Endodermal cell (in vitro differentiated cells): Measurements from ENCODE around the gene AMY1A. TPM values are rescaled to one million over a fixed set of nuclear protein-coding genes. Genes with fewer than 3 reads are reported as not detected.
"Not testable (repeated sequence)": the region's sequence is repeated elsewhere in the genome, so short reads cannot be mapped to it uniquely, and the experiment has no call there.

ENCODE experiments used
- DNase-seq: peaks from one replicate; pipeline ENCODE4 v3.0.0-alpha.2; 2017
- H3K27ac ChIP-seq: 2 replicates; pipeline ENCODE4 v1.5.1; 2013; ENCODE audit warnings: mild to moderate bottlenecking, low read depth, low read length, moderate library complexity
- H3K27me3 ChIP-seq: 2 replicates; pipeline ENCODE4 v1.6.1; 2013; ENCODE audit warnings: mild to moderate bottlenecking, low read length, moderate library complexity; ENCODE audit not compliant: insufficient read depth, control insufficient read depth, poor library complexity, severe bottlenecking
- H3K36me3 ChIP-seq: 2 replicates; pipeline ENCODE4 v1.7.0; 2013; ENCODE audit warnings: mild to moderate bottlenecking, low read length, moderate library complexity; ENCODE audit not compliant: control insufficient read depth, insufficient read depth
- H3K4me1 ChIP-seq: one replicate; pipeline ENCODE4 v1.7.0; 2013; ENCODE audit warnings: low read length; ENCODE audit not compliant: control insufficient read depth, insufficient read depth
- H3K4me3 ChIP-seq: 2 replicates; pipeline ENCODE4 v1.5.1; 2013; ENCODE audit warnings: mild to moderate bottlenecking, low read length, moderate library complexity
- H3K9ac ChIP-seq: 2 replicates; pipeline ENCODE4 v1.6.1; 2013; ENCODE audit warnings: mild to moderate bottlenecking, low read length, moderate library complexity; ENCODE audit not compliant: poor library complexity, severe bottlenecking; ENCODE audit errors: extremely low read depth
- H3K9me3 ChIP-seq: 2 replicates; pipeline ENCODE4 v1.6.1; 2013; ENCODE audit warnings: mild to moderate bottlenecking, low read length, moderate library complexity; ENCODE audit not compliant: control insufficient read depth
- H3K27ac Mint-ChIP-seq: 2 replicates; pipeline ENCODE4 v1.8.0; 2020; ENCODE audit warnings: mixed read lengths
- H3K27me3 Mint-ChIP-seq: 2 replicates; pipeline ENCODE4 v1.8.0; 2021; ENCODE audit warnings: mild to moderate bottlenecking, mixed read lengths; ENCODE audit not compliant: insufficient read depth
- H3K36me3 Mint-ChIP-seq: 2 replicates; pipeline ENCODE4 v1.8.0; 2020; ENCODE audit warnings: low read depth, mixed read lengths
- H3K4me1 Mint-ChIP-seq: 2 replicates; pipeline ENCODE4 v1.8.0; 2020; ENCODE audit warnings: mixed read lengths
- H3K4me3 Mint-ChIP-seq: 2 replicates; pipeline ENCODE4 v1.8.0; 2020; ENCODE audit warnings: mild to moderate bottlenecking, moderate library complexity, mixed read lengths
- H3K9me3 Mint-ChIP-seq: 2 replicates; pipeline ENCODE4 v1.8.0; 2020; ENCODE audit warnings: mild to moderate bottlenecking, mixed read lengths
- WGBS, 2 experiments: methylation state at CpG; one replicate each; pipeline versions ENCODE4 v1.1.5 to v1.1.7; 2013; ENCODE audit warnings: missing lambda C conversion rate in 2 of 2, mixed read lengths in 1 of 2; ENCODE audit not compliant: insufficient coverage in 1 of 2, insufficient read length in 1 of 2; 5-methylcytosine and 5-hydroxymethylcytosine counted together
- long read RNA-seq, 4 experiments: library from polyadenylated mRNA in 2 of 4; library from RNA in 1 of 4; library from capped mRNA in 1 of 4; stranded (forward) in 3 of 4; unstranded in 1 of 4; transcript quantifications; one replicate each; pipeline ENCODE4 v2.0.0, GENCODE V29; 2020 to 2021; ENCODE audit warnings: inconsistent platforms in 1 of 4
- polyA plus RNA-seq, 2 experiments: library from polyadenylated mRNA; stranded (reverse); fragments of 50-300 nt; gene quantifications; one replicate each; pipeline ENCODE4 v1.2.3, GENCODE V29; 2013
- total RNA-seq, 2 donors: library from RNA; stranded (reverse); fragmentation: NEBNext Ultra II Directional in 1 of 2; extraction: Animal tissue kit (Norgen Biotek cat#: 25700) in 1 of 2; gene quantifications; 2 replicates in 1 of 2; 3 replicates in 1 of 2; pipeline ENCODE4 v1.2.1, GENCODE V29; 2021
- TF ChIP-seq, protein P1 (sequence below): fragments of 200-600 bp; sonication (generic); conservative IDR thresholded peaks from 2 replicates; pipeline ENCODE4 v1.5.0; 2021; ENCODE audit warnings: antibody characterized with exemption, mild to moderate bottlenecking

AMY1A gene
- not detected for total RNA-seq
- polyA plus RNA-seq (2013, experiment 1 of 2) = not detected
- not detected for polyA plus RNA-seq (2013, experiment 2 of 2)
- long read RNA-seq, experiment 1 = 0 reads
- long read RNA-seq, experiment 2 = 0 reads
- long read RNA-seq, experiment 3 = 0 reads
- long read RNA-seq, experiment 4 = 0 reads

DNA sequence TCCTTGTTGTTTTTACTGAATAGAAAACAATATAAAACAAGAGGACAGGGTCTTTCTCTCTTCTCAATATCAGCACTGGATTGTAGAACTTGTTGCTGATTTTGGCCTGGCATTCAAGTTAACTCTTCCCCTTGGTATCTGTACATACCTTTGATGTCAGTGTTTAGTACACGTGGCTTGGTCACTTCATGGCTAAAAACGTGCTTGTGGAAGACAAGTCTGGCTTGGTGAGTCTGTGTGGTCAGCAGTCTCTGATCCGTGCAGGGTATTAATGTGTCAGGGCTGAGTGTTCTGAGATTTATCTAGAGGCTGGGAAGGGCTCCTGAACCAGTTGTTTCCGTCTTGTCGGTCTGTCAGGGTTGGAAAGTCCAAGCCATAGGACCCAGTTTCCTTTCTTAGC lies at the start of gene AMY1A:
Gene AMY1A, plus strand, starts transcription at position 301 of the 400 bp plus-strand sequence. CDS start 571 bp downstream, outside the sequence.
- DNase-seq, H3K36me3 Mint-ChIP-seq, H3K27me3 ChIP-seq, H3K4me1 Mint-ChIP-seq, H3K27me3 Mint-ChIP-seq, H3K9me3 ChIP-seq, H3K27ac Mint-ChIP-seq, H3K27ac ChIP-seq, H3K9me3 Mint-ChIP-seq, H3K4me1 ChIP-seq, H3K9ac ChIP-seq, H3K4me3 Mint-ChIP-seq, H3K4me3 ChIP-seq, H3K36me3 ChIP-seq: not testable (repeated sequence)
- no CpG with 5 or more reads among the region's 5 CpGs for WGBS, 2 experiments

DNA sequence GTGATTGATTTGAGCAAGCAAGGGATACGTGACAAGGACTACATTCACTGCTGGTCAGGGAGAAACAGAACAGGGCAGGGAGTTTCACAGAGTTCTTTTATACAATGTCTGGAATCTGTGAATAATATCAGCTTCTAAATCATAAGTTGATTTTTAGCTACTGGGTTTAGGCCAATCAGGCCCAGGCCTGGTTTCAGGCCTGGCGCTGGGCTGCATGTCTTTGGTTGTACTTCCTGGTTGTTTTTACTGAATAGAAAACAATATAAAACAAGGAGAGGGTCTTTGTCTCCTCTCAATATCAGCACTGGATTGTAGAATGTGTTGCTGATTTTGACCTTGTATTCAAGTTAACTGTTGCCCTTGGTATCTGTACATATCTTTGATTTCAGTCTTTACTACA lies 39.2 kb upstream of the AMY1A start:
- no peak overlapping the region for H3K9ac ChIP-seq
- TF ChIP-seq, protein P1, sequence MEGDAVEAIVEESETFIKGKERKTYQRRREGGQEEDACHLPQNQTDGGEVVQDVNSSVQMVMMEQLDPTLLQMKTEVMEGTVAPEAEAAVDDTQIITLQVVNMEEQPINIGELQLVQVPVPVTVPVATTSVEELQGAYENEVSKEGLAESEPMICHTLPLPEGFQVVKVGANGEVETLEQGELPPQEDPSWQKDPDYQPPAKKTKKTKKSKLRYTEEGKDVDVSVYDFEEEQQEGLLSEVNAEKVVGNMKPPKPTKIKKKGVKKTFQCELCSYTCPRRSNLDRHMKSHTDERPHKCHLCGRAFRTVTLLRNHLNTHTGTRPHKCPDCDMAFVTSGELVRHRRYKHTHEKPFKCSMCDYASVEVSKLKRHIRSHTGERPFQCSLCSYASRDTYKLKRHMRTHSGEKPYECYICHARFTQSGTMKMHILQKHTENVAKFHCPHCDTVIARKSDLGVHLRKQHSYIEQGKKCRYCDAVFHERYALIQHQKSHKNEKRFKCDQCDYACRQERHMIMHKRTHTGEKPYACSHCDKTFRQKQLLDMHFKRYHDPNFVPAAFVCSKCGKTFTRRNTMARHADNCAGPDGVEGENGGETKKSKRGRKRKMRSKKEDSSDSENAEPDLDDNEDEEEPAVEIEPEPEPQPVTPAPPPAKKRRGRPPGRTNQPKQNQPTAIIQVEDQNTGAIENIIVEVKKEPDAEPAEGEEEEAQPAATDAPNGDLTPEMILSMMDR = no peak
- DNase-seq = no peak
- WGBS, 2 experiments = 84 to 89% methylated on average over 1 to 2 of the region's 2 CpGs
- H3K9me3 ChIP-seq = no peaks in the 10 kb centered on the region
- H3K27ac ChIP-seq = no peak overlapping the region
- Mint-ChIP-seq H3K27me3 (no peaks in the 10 kb centered on the region), H3K36me3 (no peaks in the 10 kb centered on the region), H3K4me3 (no peak overlapping the region), H3K4me1 (no peaks in the 10 kb centered on the region), H3K9me3 (peaks cover 50% of the 10 kb centered on the region), H3K27ac (no peak overlapping the region)
- no peaks in the 10 kb centered on the region for H3K4me1 ChIP-seq
- H3K27me3 ChIP-seq = no peaks in the 10 kb centered on the region
- no peaks in the 10 kb centered on the region for H3K36me3 ChIP-seq
- H3K4me3 ChIP-seq = no peak overlapping the region

DNA sequence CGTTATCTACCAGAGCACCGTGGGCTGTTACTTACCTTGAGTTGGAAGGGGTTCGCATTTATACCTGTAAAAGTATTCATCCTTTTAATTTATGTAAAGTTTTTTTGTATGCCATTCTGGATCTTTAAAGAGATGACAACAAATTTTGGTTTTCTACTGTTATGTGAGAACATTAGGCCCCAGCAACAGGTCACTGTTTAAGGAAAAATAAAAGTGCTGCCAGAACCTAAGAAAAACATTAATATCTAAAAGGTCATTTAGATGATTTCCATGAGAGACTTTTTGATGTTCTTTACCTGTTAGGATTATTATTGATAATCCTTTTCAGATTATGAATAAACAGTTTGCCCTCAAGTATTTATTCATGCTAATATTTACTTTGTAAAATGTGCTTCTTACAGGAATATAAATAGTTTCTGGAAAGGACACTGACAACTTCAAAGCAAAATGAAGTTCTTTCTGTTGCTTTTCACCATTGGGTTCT lies 38.5 kb upstream of the AMY1A start, which contains the start of gene AMY2A:
Gene AMY2A, plus strand, starts transcription at position 434 of the 484 bp plus-strand sequence. Its CDS starts 14 bp downstream, at position 448.
- not testable (repeated sequence) for H3K4me1 Mint-ChIP-seq, DNase-seq, H3K27me3 ChIP-seq, H3K36me3 ChIP-seq, H3K4me3 Mint-ChIP-seq, H3K36me3 Mint-ChIP-seq, H3K9me3 ChIP-seq, H3K27me3 Mint-ChIP-seq, H3K4me3 ChIP-seq, H3K4me1 ChIP-seq, H3K27ac ChIP-seq, H3K27ac Mint-ChIP-seq, H3K9ac ChIP-seq
- peaks cover 44% of the 10 kb centered on the region for H3K9me3 Mint-ChIP-seq
- 95% methylated on average over 3 of the region's 3 CpGs; no CpG with 5 or more reads in 1 of the 2 experiments for WGBS, 2 experiments

DNA sequence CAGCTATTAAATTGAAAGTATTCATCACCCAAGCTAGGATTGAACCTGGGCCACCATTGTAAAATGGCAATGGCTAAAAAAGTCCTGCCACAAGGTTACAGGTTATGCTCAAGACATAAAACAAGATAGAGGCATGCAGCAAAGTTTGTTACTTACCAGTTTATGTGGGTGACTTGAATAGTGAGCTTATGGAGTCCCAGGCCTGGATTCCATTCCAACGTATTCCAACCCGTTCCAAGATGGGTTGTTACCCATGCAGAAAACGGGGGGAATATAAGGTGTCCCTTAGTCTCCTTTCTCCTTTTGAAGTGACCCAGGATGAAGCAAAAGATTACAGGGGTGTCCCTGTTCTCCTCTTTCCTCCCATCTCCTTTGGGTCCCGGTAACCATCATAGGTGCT lies 28.1 kb upstream of the AMY1A start:
- not testable (repeated sequence) for H3K36me3 ChIP-seq, H3K4me1 Mint-ChIP-seq, H3K9me3 ChIP-seq, H3K4me3 Mint-ChIP-seq, H3K27me3 ChIP-seq, H3K4me3 ChIP-seq, H3K9ac ChIP-seq, H3K4me1 ChIP-seq, H3K36me3 Mint-ChIP-seq, H3K9me3 Mint-ChIP-seq, DNase-seq, H3K27ac Mint-ChIP-seq, H3K27ac ChIP-seq, H3K27me3 Mint-ChIP-seq
- 80 to 93% methylated on average over 1 to 3 of the region's 4 CpGs for WGBS, 2 experiments

DNA sequence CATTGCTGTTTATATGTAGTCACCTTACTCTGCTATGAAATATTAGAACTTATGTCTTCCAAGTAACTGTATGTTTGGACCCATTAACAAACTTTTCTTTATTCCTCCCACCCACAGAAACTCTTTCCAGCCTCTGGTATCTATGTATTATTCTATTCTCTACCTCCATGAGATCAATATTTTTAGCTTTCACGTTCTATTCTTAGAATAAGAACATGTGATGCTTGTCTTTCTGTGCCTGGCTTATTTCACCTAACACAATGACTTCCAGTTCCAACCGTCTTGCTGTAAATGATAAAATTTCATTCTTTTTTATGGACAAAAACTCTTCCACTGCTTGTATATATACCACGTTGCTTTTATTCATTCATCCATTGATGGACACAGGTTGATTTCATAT lies 14.4 kb upstream of the AMY1A start:
- not testable (repeated sequence) for H3K27ac ChIP-seq, H3K4me1 Mint-ChIP-seq, H3K27me3 ChIP-seq, H3K4me1 ChIP-seq, H3K9me3 Mint-ChIP-seq, H3K36me3 ChIP-seq, H3K36me3 Mint-ChIP-seq, H3K4me3 ChIP-seq, H3K4me3 Mint-ChIP-seq, H3K27ac Mint-ChIP-seq, H3K9ac ChIP-seq, H3K27me3 Mint-ChIP-seq, H3K9me3 ChIP-seq, DNase-seq
- no CpG with 5 or more reads among the region's 3 CpGs for WGBS, 2 experiments

DNA sequence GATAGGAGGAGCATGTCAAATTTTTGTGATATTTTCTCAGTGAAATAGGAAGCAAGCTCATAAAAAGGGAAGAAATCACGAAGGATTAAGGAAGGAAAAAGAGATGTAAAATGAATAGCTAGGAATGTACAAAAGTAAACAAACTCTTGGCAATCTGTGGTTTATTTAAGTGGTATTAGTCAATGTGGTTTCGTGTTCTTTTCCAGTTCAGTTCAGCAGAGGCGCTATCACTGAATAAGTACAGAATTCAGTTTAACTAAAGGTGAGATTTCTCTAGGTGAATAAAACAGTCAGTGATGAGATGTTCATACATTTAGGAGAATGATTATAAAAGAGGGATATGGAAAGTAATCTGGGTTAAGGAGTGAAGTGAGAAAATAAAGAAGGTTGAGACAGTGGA lies 11.7 kb upstream of the AMY1A start:
- not testable (repeated sequence) for H3K9me3 ChIP-seq, H3K36me3 ChIP-seq, H3K4me3 ChIP-seq, H3K4me1 ChIP-seq, H3K27me3 ChIP-seq, DNase-seq, H3K4me3 Mint-ChIP-seq, H3K27ac ChIP-seq, H3K36me3 Mint-ChIP-seq, H3K27me3 Mint-ChIP-seq, H3K9ac ChIP-seq, H3K4me1 Mint-ChIP-seq, H3K9me3 Mint-ChIP-seq, H3K27ac Mint-ChIP-seq
- no CpG with 5 or more reads among the region's 3 CpGs for WGBS, 2 experiments
